Keratinocyte (primary cell): Measurements from ENCODE around the gene CA7. TPM values are rescaled to one million over a fixed set of nuclear protein-coding genes. Genes with fewer than 3 reads are reported as not detected.

Experiments used
- DNase-seq: peaks from one replicate; pipeline ENCODE4 v3.0.0-alpha.2; 2011; ENCODE audit warnings: low read depth, missing footprints, low spot score
- FAIRE-seq: peaks from 2 replicates; lab custom pipeline; 2011; peaks lifted over from hg19 to GRCh38; lab: Jason Lieb, UNC
- H2AFZ ChIP-seq: 2 replicates; pipeline ENCODE4 v1.6.0; 2012; ENCODE audit warnings: low read length, control low read depth, inconsistent platforms; ENCODE audit not compliant: control insufficient read depth
- H3K27ac ChIP-seq: 2 replicates; pipeline ENCODE4 v1.5.1; 2011; ENCODE audit warnings: low read length; ENCODE audit not compliant: control insufficient read depth, insufficient read depth
- H3K27me3 ChIP-seq: 3 replicates; pipeline ENCODE4 v1.6.0; 2011; ENCODE audit warnings: low read length; ENCODE audit not compliant: control insufficient read depth, insufficient read depth; ENCODE audit errors: extremely low read depth
- H3K36me3 ChIP-seq, 2 experiments: 2 replicates in 1 of 2; 3 replicates in 1 of 2; pipeline ENCODE4 v1.5.1; 2011; ENCODE audit warnings: low read length in 2 of 2, mild to moderate bottlenecking in 1 of 2; ENCODE audit not compliant: control insufficient read depth in 2 of 2, insufficient read depth in 2 of 2; ENCODE audit errors: extremely low read depth in 1 of 2
- H3K4me1 ChIP-seq: 3 replicates; pipeline ENCODE4 v1.5.1; 2011; ENCODE audit warnings: low read length; ENCODE audit not compliant: control insufficient read depth, insufficient read depth; ENCODE audit errors: extremely low read depth
- H3K4me2 ChIP-seq: 3 replicates; pipeline ENCODE4 v1.6.0; 2011; ENCODE audit warnings: low read depth, low read length; ENCODE audit not compliant: control insufficient read depth, insufficient read depth; ENCODE audit errors: extremely low read depth
- H3K4me3 ChIP-seq, 3 experiments: fragments of 200-600 bp in 1 of 3; sonication (generic) in 1 of 3; 2 replicates in 2 of 3; 3 replicates in 1 of 3; pipeline ENCODE4 v1.5.1; 2011 to 2016; ENCODE audit warnings: low read length in 3 of 3, mild to moderate bottlenecking in 3 of 3, control low read depth in 2 of 3, inconsistent platforms in 1 of 3, low read depth in 1 of 3, mixed read lengths in 1 of 3, mixed run types in 1 of 3, moderate library complexity in 1 of 3; ENCODE audit not compliant: control insufficient read depth in 2 of 3, insufficient read depth in 2 of 3; ENCODE audit errors: extremely low read depth in 1 of 3
- H3K79me2 ChIP-seq: 2 replicates; pipeline ENCODE4 v1.6.0; 2012; ENCODE audit warnings: low read length; ENCODE audit not compliant: control insufficient read depth, insufficient read depth
- H3K9ac ChIP-seq: 3 replicates; pipeline ENCODE4 v1.6.0; 2011; ENCODE audit warnings: low read length; ENCODE audit not compliant: control insufficient read depth, insufficient read depth; ENCODE audit errors: extremely low read depth
- H3K9me1 ChIP-seq: 3 replicates; pipeline ENCODE4 v1.6.0; 2011; ENCODE audit warnings: low read length; ENCODE audit not compliant: control insufficient read depth, insufficient read depth; ENCODE audit errors: extremely low read depth
- H3K9me3 ChIP-seq: 2 replicates; pipeline ENCODE4 v1.5.1; 2012; ENCODE audit warnings: low read depth, low read length; ENCODE audit not compliant: control insufficient read depth
- H4K20me1 ChIP-seq: 3 replicates; pipeline ENCODE4 v1.6.0; 2011; ENCODE audit warnings: low read length; ENCODE audit not compliant: control insufficient read depth, insufficient read depth; ENCODE audit errors: extremely low read depth
- CTCF ChIP-seq, 3 experiments: IDR thresholded peaks in 1 of 3; conservative IDR thresholded peaks in 1 of 3; optimal IDR thresholded peaks in 1 of 3; 2 replicates in 2 of 3; 3 replicates in 1 of 3; pipeline versions ENCODE3 to v1.5.1; 2011; ENCODE audit warnings: low read length in 3 of 3, mild to moderate bottlenecking in 3 of 3, moderate library complexity in 2 of 3, control low read depth in 1 of 3, inconsistent platforms in 1 of 3; ENCODE audit not compliant: insufficient read depth in 2 of 3; ENCODE audit errors: extremely low read depth in 1 of 3
- EZH2 ChIP-seq: IDR thresholded peaks from one replicate; pipeline ENCODE4 v1.6.1; 2012; ENCODE audit warnings: inconsistent platforms, mild to moderate bottlenecking, low read length, moderate library complexity
- dilution Hi-C: fragments of 300-500 bp; cut with MboI; formaldehyde crosslinking; loops from one replicate; pipeline ENCODE4 v1.7.0; 2020; ENCODE audit warnings: low sequenced_read_pairs; ENCODE audit not compliant: extremely low pct_ligation_motif_present
- polyA plus RNA-seq, 5 experiments: library from polyadenylated mRNA; depleted of rRNA in 3 of 5; stranded (reverse) in 3 of 5; stranded (forward) in 1 of 5; unstranded in 1 of 5; fragments of >200 nt; gene quantifications; 1 replicate in 1 of 5; 2 replicates in 3 of 5; 3 replicates in 1 of 5; pipeline versions ENCODE4 v1.2.1 to v1.2.3, GENCODE V29; 2011 to 2012; ENCODE audit warnings: missing spikeins in 2 of 5, low read depth in 1 of 5, low replicate concordance in 1 of 5

Gene CA7
- polyA plus RNA-seq, 1 donor (not counting 4 experiments of a cell fraction or from before 2014, with no cell fraction given): not detected

- no peaks in the 10 kb centered on the region for H3K27me3 ChIP-seq
- FAIRE-seq (no peak), DNase-seq (no peak)
- no peak for TF ChIP-seq CTCF (optimal IDR thresholded peaks at IDR 0.05 in 1 of 3, IDR thresholded peaks at IDR 0.05 in 1 of 3, conservative IDR thresholded peaks at IDR 0.05 in 1 of 3; ENCODE audit: extremely low read depth in 1 of 3, insufficient read depth in 2 of 3, low read length in 3 of 3)
- no peak for TF ChIP-seq EZH2
- no peaks in the 10 kb centered on the region for H4K20me1 ChIP-seq
- H3K79me2 ChIP-seq: no peaks in the 10 kb centered on the region
- H2AFZ ChIP-seq: no peak overlapping the region
- H3K9me1 ChIP-seq: no peaks in the 10 kb centered on the region
- dilution Hi-C loops: no loop called here
- no peak overlapping the region for H3K4me3 ChIP-seq
- H3K4me2 ChIP-seq: no peak overlapping the region
- no peak overlapping the region for H3K9ac ChIP-seq
- no peak overlapping the region for H3K27ac ChIP-seq
- peaks cover 0 to 1% of the 10 kb centered on the region in 2 experiments for H3K36me3 ChIP-seq
- H3K4me1 ChIP-seq: peaks cover 25% of the 10 kb centered on the region
- H3K9me3 ChIP-seq: no peaks in the 10 kb centered on the region
Observed at GRCh38 chr16:66898933-66899309, 54.7 kb downstream of the CA7 start.

GRCh38 chr16:66899310-66899944, 55.2 kb downstream of the CA7 start:
- Histone ChIP-seq H4K20me1 (no peaks in the 10 kb centered on the region), H3K36me3 (no peaks in the 10 kb centered on the region), H3K4me2 (no peak overlapping the region), H2AFZ (no peak overlapping the region), H3K9me1 (no peaks in the 10 kb centered on the region), H3K4me3 (no peak overlapping the region), H3K79me2 (no peaks in the 10 kb centered on the region), H3K4me1 (peaks cover 25% of the 10 kb centered on the region), H3K27ac (no peak overlapping the region), H3K9me3 (no peaks in the 10 kb centered on the region), H3K27me3 (no peaks in the 10 kb centered on the region), H3K9ac (no peak overlapping the region)
- TF ChIP-seq CTCF (optimal IDR thresholded peaks at IDR 0.05 in 1 of 3, IDR thresholded peaks at IDR 0.05 in 1 of 3, conservative IDR thresholded peaks at IDR 0.05 in 1 of 3; ENCODE audit: extremely low read depth in 1 of 3, insufficient read depth in 2 of 3, low read length in 3 of 3) (no peak), EZH2 (no peak)
- FAIRE-seq (no peak), DNase-seq (no peak)
- dilution Hi-C loops: no loop called here
